PC-3 (cell line): ENCODE measurements around the gene FGFBP3. TPM values are rescaled to one million over a fixed set of nuclear protein-coding genes. Genes with fewer than 3 reads are reported as not detected.
A peak's percentile ranks its signal among the peaks of the same experiment; 100 is the strongest.

Experiments
- ATAC-seq: fragments of 200-7000 bp; cut with Tn5 transposase; 2 replicates; pipeline ENCODE4 v1.9.1; 2020; ENCODE audit warnings: mild to moderate bottlenecking, moderate library complexity
- Bru-seq: library from RNA; stranded (reverse); fragments of 400-500 nt; gene quantifications from one replicate; lab custom pipeline; 2021; lab: Mats Ljungman, UMichigan
- BruChase-seq, 2 experiments: library from RNA; stranded (reverse); fragments of 400-500 nt; gene quantifications; one replicate each; lab custom pipeline; 2021; lab: Mats Ljungman, UMichigan
- BruUV-seq: library from RNA; stranded (reverse); fragments of 400-500 nt; replicated peaks from 2 replicates; lab custom pipeline; 2021; lab: Mats Ljungman, UMichigan
- CTCF ChIA-PET: fragments of 300-600 bp; sonication (Branson Sonifier 250); formaldehyde crosslinking; loops from one replicate; lab custom pipeline; 2022; ENCODE audit warnings: antibody characterized with exemption; lab: Charles Lee
- POLR2A ChIA-PET: fragments of 300-600 bp; sonication (Branson Sonifier 250); formaldehyde crosslinking; loops from one replicate; lab custom pipeline; 2022; ENCODE audit warnings: antibody characterized with exemption; ENCODE audit not compliant: unreplicated experiment; lab: Charles Lee
- DNase-seq: peaks from one replicate; pipeline ENCODE4 v3.0.0-alpha.2; 2015
- H2AFZ ChIP-seq: fragments of 300-600 bp; sonication (generic); 2 replicates; pipeline ENCODE4 v1.6.0; 2016; ENCODE audit warnings: antibody characterized with exemption, low read length
- H3F3A ChIP-seq: fragments of 300-600 bp; sonication (generic); one replicate; pipeline ENCODE4 v1.6.0; 2017; ENCODE audit warnings: antibody characterized with exemption, low read length, control low read depth, mild to moderate bottlenecking; ENCODE audit not compliant: unreplicated experiment
- H3K27ac ChIP-seq: fragments of 300-600 bp; sonication (generic); 2 replicates; pipeline ENCODE4 v1.5.1; 2016; ENCODE audit warnings: mild to moderate bottlenecking, low read length
- H3K27me3 ChIP-seq: fragments of 300-600 bp; sonication (generic); 2 replicates; pipeline ENCODE4 v1.6.1; 2016; ENCODE audit warnings: low read length, mixed read lengths
- H3K36me3 ChIP-seq: fragments of 300-600 bp; sonication (generic); 2 replicates; pipeline ENCODE4 v1.6.1; 2016; ENCODE audit warnings: low read depth, mixed run types, low read length, mixed read lengths
- H3K4me1 ChIP-seq: fragments of 300-600 bp; sonication (generic); 2 replicates; pipeline ENCODE4 v1.5.1; 2016; ENCODE audit warnings: low read length; ENCODE audit not compliant: insufficient read depth
- H3K4me2 ChIP-seq: fragments of 300-600 bp; sonication (generic); 2 replicates; pipeline ENCODE4 v1.6.0; 2016; ENCODE audit warnings: low read length
- H3K4me3 ChIP-seq: fragments of 300-600 bp; sonication (generic); 2 replicates; pipeline ENCODE4 v1.5.1; 2016; ENCODE audit warnings: mild to moderate bottlenecking, low read length, mixed read lengths
- H3K79me2 ChIP-seq: fragments of 300-600 bp; sonication (generic); 2 replicates; pipeline ENCODE4 v1.6.1; 2017; ENCODE audit warnings: low read length, mixed read lengths
- H3K9ac ChIP-seq: fragments of 300-600 bp; sonication (generic); 2 replicates; pipeline ENCODE4 v1.6.0; 2016; ENCODE audit warnings: mild to moderate bottlenecking, low read length
- H3K9me2 ChIP-seq: fragments of 300-600 bp; sonication (generic); replicated peaks from 2 replicates; pipeline ENCODE4 v1.6.1; 2016; ENCODE audit warnings: mixed run types, low read length, mixed read lengths
- H3K9me3 ChIP-seq: fragments of 300-600 bp; sonication (generic); 2 replicates; pipeline ENCODE4 v1.6.1; 2016; ENCODE audit warnings: low read length, mixed read lengths
- H4K20me1 ChIP-seq: fragments of 300-600 bp; sonication (generic); 2 replicates; pipeline ENCODE4 v1.6.1; 2016; ENCODE audit warnings: low read length, mixed read lengths
- EZH2 ChIP-seq: fragments of 300-600 bp; sonication (generic); IDR thresholded peaks from one replicate; pipeline ENCODE4 v1.6.1; 2017; ENCODE audit warnings: antibody characterized with exemption, mild to moderate bottlenecking, low read length; ENCODE audit not compliant: unreplicated experiment
- EZH2phosphoT487 ChIP-seq: fragments of 300-600 bp; sonication (generic); IDR thresholded peaks from 2 replicates; pipeline ENCODE4 v1.6.1; 2018; ENCODE audit warnings: mild to moderate bottlenecking, antibody characterized with exemption, low read length, borderline replicate concordance
- intact Hi-C: fragments of 100-400 bp; cut with micrococcal nuclease; formaldehyde crosslinking; loops from 2 replicates; pipeline ENCODE4 v1.9.0; 2023
- long read RNA-seq: library from polyadenylated mRNA; unstranded; transcript quantifications from one replicate; pipeline ENCODE4 v2.0.0, GENCODE V29; 2021; ENCODE audit not compliant: unreplicated experiment
- total RNA-seq: library from RNA; depleted of rRNA; stranded (reverse); fragments of >200 nt; gene quantifications from 2 replicates; pipeline ENCODE4 v1.2.3, GENCODE V29; 2014; rRNA removed
- TF ChIP-seq, protein P1 (sequence below): fragments of 300-600 bp; sonication (generic); conservative IDR thresholded peaks from 2 replicates; pipeline ENCODE4 v1.5.1; 2017; ENCODE audit warnings: antibody characterized with exemption, low read depth, mild to moderate bottlenecking, low read length

FGFBP3 gene, protein sequence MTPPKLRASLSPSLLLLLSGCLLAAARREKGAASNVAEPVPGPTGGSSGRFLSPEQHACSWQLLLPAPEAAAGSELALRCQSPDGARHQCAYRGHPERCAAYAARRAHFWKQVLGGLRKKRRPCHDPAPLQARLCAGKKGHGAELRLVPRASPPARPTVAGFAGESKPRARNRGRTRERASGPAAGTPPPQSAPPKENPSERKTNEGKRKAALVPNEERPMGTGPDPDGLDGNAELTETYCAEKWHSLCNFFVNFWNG
- total RNA-seq: 0.69 and 1.2 TPM in 2 replicates
- percentile 49 among the genes with signal in this experiment for Bru-seq, nascent RNA
- percentile 40 among the genes with signal in this experiment for BruChase-seq, experiment 1, labeled RNA remaining after a 6-hour chase
- BruChase-seq, experiment 2, labeled RNA remaining after a 2-hour chase: percentile 34 among the genes with signal in this experiment
- long read RNA-seq, partial matches to known transcripts: 0 of 11 reads
- long read RNA-seq, other reads (novel, unspliced or antisense): 11 of 11 reads

DNA sequence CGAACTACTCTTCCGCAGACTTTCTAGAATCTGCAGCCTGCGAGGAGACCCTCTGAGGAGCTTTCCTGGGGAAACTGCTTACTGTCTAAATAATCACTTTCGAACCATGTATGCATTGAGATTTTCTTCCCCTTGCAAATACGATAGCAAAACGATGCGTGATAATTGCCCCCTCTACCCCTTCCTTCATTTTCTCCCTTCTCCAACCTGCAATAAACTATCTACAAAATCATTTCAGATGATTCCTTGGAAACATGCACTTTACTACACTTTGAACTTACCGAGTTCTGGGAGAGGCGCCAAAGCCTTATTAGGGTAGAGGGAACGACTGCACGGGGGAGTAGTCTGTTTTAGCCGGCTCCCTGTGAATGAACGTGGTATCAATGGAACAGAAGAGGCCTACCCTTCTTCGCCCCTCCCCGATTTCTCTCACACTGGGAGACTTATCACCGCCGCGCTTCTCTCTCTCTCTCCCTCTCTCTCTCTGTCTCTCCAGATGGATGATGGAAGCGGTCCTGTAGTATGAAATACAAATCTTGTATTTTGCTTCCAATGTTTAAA is at the start of gene FGFBP3:
TSS of gene FGFBP3 (minus strand) at position 370 of the 561 bp plus-strand sequence. CDS start 517 bp downstream, outside the sequence.
- peak within 1 kb of the TSS; percentile 68 for H3K9ac ChIP-seq
- no peaks in the 10 kb centered on the region for H4K20me1 ChIP-seq
- peak; percentile 43 for DNase-seq
- no peaks in the 10 kb centered on the region for H3F3A ChIP-seq
- H3K27me3 ChIP-seq: no peaks in the 10 kb centered on the region
- BruUV-seq: no TSS peak
- H3K9me3 ChIP-seq: no peaks in the 10 kb centered on the region
- H3K4me2 ChIP-seq: peak within 1 kb of the TSS; percentile 98
- TF ChIP-seq, protein P1, sequence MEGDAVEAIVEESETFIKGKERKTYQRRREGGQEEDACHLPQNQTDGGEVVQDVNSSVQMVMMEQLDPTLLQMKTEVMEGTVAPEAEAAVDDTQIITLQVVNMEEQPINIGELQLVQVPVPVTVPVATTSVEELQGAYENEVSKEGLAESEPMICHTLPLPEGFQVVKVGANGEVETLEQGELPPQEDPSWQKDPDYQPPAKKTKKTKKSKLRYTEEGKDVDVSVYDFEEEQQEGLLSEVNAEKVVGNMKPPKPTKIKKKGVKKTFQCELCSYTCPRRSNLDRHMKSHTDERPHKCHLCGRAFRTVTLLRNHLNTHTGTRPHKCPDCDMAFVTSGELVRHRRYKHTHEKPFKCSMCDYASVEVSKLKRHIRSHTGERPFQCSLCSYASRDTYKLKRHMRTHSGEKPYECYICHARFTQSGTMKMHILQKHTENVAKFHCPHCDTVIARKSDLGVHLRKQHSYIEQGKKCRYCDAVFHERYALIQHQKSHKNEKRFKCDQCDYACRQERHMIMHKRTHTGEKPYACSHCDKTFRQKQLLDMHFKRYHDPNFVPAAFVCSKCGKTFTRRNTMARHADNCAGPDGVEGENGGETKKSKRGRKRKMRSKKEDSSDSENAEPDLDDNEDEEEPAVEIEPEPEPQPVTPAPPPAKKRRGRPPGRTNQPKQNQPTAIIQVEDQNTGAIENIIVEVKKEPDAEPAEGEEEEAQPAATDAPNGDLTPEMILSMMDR: no peak
- TF ChIP-seq EZH2phosphoT487 (no peak), EZH2 (no peak)
- H3K79me2 ChIP-seq: 0 out of 2 replicates have a peak, but pooled peaks cover 3% of the 10 kb centered on the region
- intact Hi-C loops: no loop called here
- no peak within 1 kb of the TSS for H3K27ac ChIP-seq
- ATAC-seq: peak; percentile 22; the same call in 1 of the 2 replicates
- POLR2A ChIA-PET: no interaction called here
- H3K9me2 ChIP-seq: no peaks in the 10 kb centered on the region
- 0 out of 2 replicates have a peak, but pooled peaks cover 16% of the 10 kb centered on the region for H3K4me1 ChIP-seq
- peak within 1 kb of the TSS; percentile 98 for H2AFZ ChIP-seq
- CTCF ChIA-PET: no interaction called here
- peak within 1 kb of the TSS; percentile 90 for H3K4me3 ChIP-seq
- H3K36me3 ChIP-seq: no peaks in the 10 kb centered on the region

DNA sequence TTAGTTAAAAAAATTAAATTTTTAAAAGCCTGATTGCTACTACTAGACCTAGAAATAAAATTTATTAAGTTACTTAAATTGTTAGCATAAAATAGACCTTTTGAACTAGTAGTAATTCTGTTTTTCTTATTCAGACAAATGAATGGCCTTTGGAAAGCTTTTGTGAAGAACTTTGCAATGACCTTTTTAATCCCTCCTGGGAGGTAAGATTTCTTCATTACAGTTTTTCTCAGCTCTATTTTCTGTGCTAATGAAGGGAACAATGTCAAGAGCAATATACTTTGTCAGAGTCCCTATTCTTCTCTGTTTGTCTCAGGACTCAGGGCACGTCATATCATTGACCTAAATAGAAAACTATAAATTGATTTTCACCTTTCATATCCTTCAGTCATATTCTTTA is 47.8 kb upstream of the FGFBP3 start:
- H3K9me3 ChIP-seq: no peaks in the 10 kb centered on the region
- no peak for ATAC-seq
- TF ChIP-seq EZH2 (no peak), EZH2phosphoT487 (no peak)
- TF ChIP-seq, protein P1: no peak
- 0 out of 2 replicates have a peak, but pooled peaks cover 3% of the 10 kb centered on the region for H4K20me1 ChIP-seq
- no peak overlapping the region for H3K4me3 ChIP-seq
- H3K4me2 ChIP-seq: no peak overlapping the region
- BruUV-seq: no TSS peak
- POLR2A ChIA-PET: no interaction called here
- no peaks in the 10 kb centered on the region for H3K9me2 ChIP-seq
- DNase-seq: no peak
- H3F3A ChIP-seq: no peaks in the 10 kb centered on the region
- no peak overlapping the region for H3K27ac ChIP-seq
- peaks cover 56% of the 10 kb centered on the region for H3K36me3 ChIP-seq
- no peak overlapping the region for H2AFZ ChIP-seq
- no peak overlapping the region for H3K9ac ChIP-seq
- no peaks in the 10 kb centered on the region for H3K79me2 ChIP-seq
- CTCF ChIA-PET: no interaction called here
- peaks cover 17% of the 10 kb centered on the region for H3K4me1 ChIP-seq
- no peaks in the 10 kb centered on the region for H3K27me3 ChIP-seq
- intact Hi-C loops: no loop called here
